Vagina (tissue), 2 donors: ENCODE measurements around the gene NOP10. TPM values are rescaled to one million over a fixed set of nuclear protein-coding genes. Genes with fewer than 3 reads are reported as not detected.
"Not testable (repeated sequence)": the region's sequence is repeated elsewhere in the genome, so short reads cannot be mapped to it uniquely, and the experiment has no call there.

Source experiments
- DNase-seq, 2 donors: peaks; one replicate each; pipeline ENCODE4 v3.0.0-alpha.2; 2017; ENCODE audit errors: extremely low spot score in 2 of 2
- H3K27ac ChIP-seq: fragments of 200-600 bp; sonication (generic); one replicate; pipeline ENCODE4 v1.5.1; 2019
- H3K27me3 ChIP-seq: fragments of 200-600 bp; sonication (generic); one replicate; pipeline ENCODE4 v1.5.1; 2019
- H3K36me3 ChIP-seq, 2 donors: fragments of 200-600 bp; sonication (generic); one replicate each; pipeline ENCODE4 v1.5.1; 2017 to 2019
- H3K4me1 ChIP-seq: fragments of 200-600 bp; sonication (generic); one replicate; pipeline ENCODE4 v1.5.1; 2019
- H3K4me3 ChIP-seq, 2 donors: fragments of 200-600 bp; sonication (generic); 1 replicate in 1 of 2; 2 replicates in 1 of 2; pipeline ENCODE4 v1.5.1; 2016 to 2019
- H3K9me3 ChIP-seq: fragments of 200-600 bp; sonication (generic); one replicate; pipeline ENCODE4 v1.5.1; 2019
- CTCF ChIP-seq, 3 experiments: fragments of 450-650 bp in 2 of 3; fragments of 200-600 bp in 1 of 3; sonication (generic) in 1 of 3; IDR thresholded peaks; one replicate each; pipeline ENCODE4 v1.5.1; 2017 to 2019; ENCODE audit warnings: antibody characterized with exemption in 3 of 3, mild to moderate bottlenecking in 2 of 3, moderate library complexity in 2 of 3
- POLR2A ChIP-seq, 2 donors: fragments of 450-650 bp; IDR thresholded peaks; one replicate each; pipeline ENCODE4 v1.6.1; 2017; ENCODE audit warnings: antibody characterized with exemption in 2 of 2, mild to moderate bottlenecking in 2 of 2, moderate library complexity in 2 of 2
- POLR2AphosphoS5 ChIP-seq, 2 donors: sonication (generic); formaldehyde crosslinking; IDR thresholded peaks; one replicate each; pipeline ENCODE4 v1.9.0; 2017; ENCODE audit warnings: antibody characterized with exemption in 2 of 2, mild to moderate bottlenecking in 2 of 2, low read depth in 1 of 2; ENCODE audit not compliant: insufficient read depth in 1 of 2
- intact Hi-C: fragments of 100-400 bp; cut with DNase I; formaldehyde crosslinking; loops from one replicate; pipeline ENCODE4 v1.15.1; 2023
- total RNA-seq: library from RNA; depleted of rRNA; stranded (reverse); fragments of >200 nt; gene quantifications from one replicate; pipeline ENCODE4 v1.2.3, GENCODE V29; 2016

The NOP10 gene
- total RNA-seq, 1 donor from 2014 or later, result 150 TPM

GRCh38 chr15:34349769-34350168 is 6.8 kb upstream of the NOP10 start:
- no peaks in the 10 kb centered on the region for H3K36me3 ChIP-seq
- DNase-seq, result peak in 1 of 2 donors; percentile 44
- TF ChIP-seq POLR2AphosphoS5 (IDR thresholded peaks at IDR 0.05; ENCODE audit: insufficient read depth in 1 of 2, low read depth in 1 of 2) (no peak), CTCF (IDR thresholded peaks at IDR 0.05) (no peak), POLR2A (IDR thresholded peaks at IDR 0.05) (no peak)
- no peaks in the 10 kb centered on the region for H3K9me3 ChIP-seq
- intact Hi-C loops, result no loop called here
- no peaks in the 10 kb centered on the region for H3K4me1 ChIP-seq
- no peak overlapping the region for H3K4me3 ChIP-seq
- H3K27me3 ChIP-seq, result no peaks in the 10 kb centered on the region
- no peak overlapping the region for H3K27ac ChIP-seq

GRCh38 chr15:34348735-34349300 is 5.9 kb upstream of the NOP10 start:
- Histone ChIP-seq H3K27ac (no peak overlapping the region), H3K9me3 (no peaks in the 10 kb centered on the region), H3K4me1 (no peaks in the 10 kb centered on the region), H3K36me3 (no peaks in the 10 kb centered on the region), H3K4me3 (no peak overlapping the region), H3K27me3 (no peaks in the 10 kb centered on the region)
- intact Hi-C loops, result no loop called here
- peak; percentile 40 to 42 for DNase-seq
- TF ChIP-seq CTCF (IDR thresholded peaks at IDR 0.05) (no peak), POLR2AphosphoS5 (IDR thresholded peaks at IDR 0.05; ENCODE audit: insufficient read depth in 1 of 2, low read depth in 1 of 2) (no peak), POLR2A (IDR thresholded peaks at IDR 0.05) (no peak)

- no peak for TF ChIP-seq CTCF (IDR thresholded peaks at IDR 0.05)
- no peak for TF ChIP-seq POLR2A (IDR thresholded peaks at IDR 0.05)
- TF ChIP-seq POLR2AphosphoS5 (IDR thresholded peaks at IDR 0.05; ENCODE audit: insufficient read depth in 1 of 2, low read depth in 1 of 2), result no peak
- no peaks in the 10 kb centered on the region for H3K4me1 ChIP-seq
- DNase-seq, result peak; percentile 74 to 93
- no peaks in the 10 kb centered on the region for H3K36me3 ChIP-seq
- no peaks in the 10 kb centered on the region for H3K27me3 ChIP-seq
- intact Hi-C loops, result no loop called here
- no peak overlapping the region for H3K27ac ChIP-seq
- no peaks in the 10 kb centered on the region for H3K9me3 ChIP-seq
- H3K4me3 ChIP-seq, result no peak overlapping the region
These were observed 5.2 kb upstream of the NOP10 start for GRCh38 chr15:34347951-34348638.

GRCh38 chr15:34342213-34342736 is 661 bp downstream of the NOP10 start:
- H3K36me3 ChIP-seq, H3K27me3 ChIP-seq, DNase-seq, H3K9me3 ChIP-seq: not testable (repeated sequence)
- peak overlapping the region; percentile 65 for H3K27ac ChIP-seq
- peaks cover 31% of the 10 kb centered on the region for H3K4me1 ChIP-seq
- peak overlapping the region; percentile 58 to 71 for H3K4me3 ChIP-seq
- intact Hi-C loops, result loop anchor here (2.0 kb wide), 1 partner anchor 25 kb away; the partner anchor contains the start of gene LPCAT4

- peak overlapping the region; percentile 58 to 71 for H3K4me3 ChIP-seq
- no peaks in the 10 kb centered on the region for H3K27me3 ChIP-seq
- no peaks in the 10 kb centered on the region for H3K9me3 ChIP-seq
- no peak for TF ChIP-seq POLR2A (IDR thresholded peaks at IDR 0.05)
- no peak for TF ChIP-seq CTCF (IDR thresholded peaks at IDR 0.05)
- TF ChIP-seq POLR2AphosphoS5 (IDR thresholded peaks at IDR 0.05; ENCODE audit: insufficient read depth in 1 of 2, low read depth in 1 of 2), result no peak
- no peak overlapping the region for H3K27ac ChIP-seq
- no peak for DNase-seq
- peaks cover 0 to 7% of the 10 kb centered on the region in 2 donors for H3K36me3 ChIP-seq
- peaks cover 38% of the 10 kb centered on the region for H3K4me1 ChIP-seq
- intact Hi-C loops, result loop anchor here (2.0 kb wide), 1 partner anchor 25 kb away; the partner anchor contains the start of gene LPCAT4
These were observed 1.3 kb downstream of the NOP10 start for GRCh38 chr15:34341381-34342212.
